CD14-positive monocyte (primary cell): ENCODE measurements around the gene IL19. TPM values are rescaled to one million over a fixed set of nuclear protein-coding genes. Genes with fewer than 3 reads are reported as not detected.

Experiments used
- DNase-seq, 3 donors: peaks; one replicate each; pipeline ENCODE4 v3.0.0-alpha.2; 2011 to 2022
- H2AFZ ChIP-seq: 2 replicates; pipeline ENCODE4 v1.6.0; 2012; ENCODE audit warnings: mild to moderate bottlenecking, low read depth, low read length, inconsistent platforms; ENCODE audit not compliant: insufficient read depth, poor library complexity, severe bottlenecking
- H3K27ac ChIP-seq, 2 donors: 1 replicate in 1 of 2; 2 replicates in 1 of 2; pipeline ENCODE4 v1.5.1; 2012 to 2013; ENCODE audit warnings: low read length in 2 of 2, control low read depth in 1 of 2, inconsistent platforms in 1 of 2, low read depth in 1 of 2, mild to moderate bottlenecking in 1 of 2
- H3K27me3 ChIP-seq, 2 donors: one replicate each; pipeline versions ENCODE4 v1.6.0 to v1.6.1; 2011 to 2013; ENCODE audit warnings: low read length in 2 of 2; ENCODE audit not compliant: control insufficient read depth in 2 of 2, insufficient read depth in 2 of 2
- H3K36me3 ChIP-seq, 2 donors: replicated peaks in 1 of 2; 1 replicate in 1 of 2; 2 replicates in 1 of 2; pipeline versions ENCODE4 v1.5.1 to v1.6.1; 2012 to 2013; ENCODE audit warnings: low read length in 2 of 2, control low read depth in 1 of 2, inconsistent platforms in 1 of 2, mild to moderate bottlenecking in 1 of 2; ENCODE audit not compliant: insufficient read depth in 2 of 2, control insufficient read depth in 1 of 2
- H3K4me1 ChIP-seq, 2 donors: 1 replicate in 1 of 2; 2 replicates in 1 of 2; pipeline versions ENCODE4 v1.5.1 to v1.6.1; 2012 to 2013; ENCODE audit warnings: low read length in 2 of 2, control low read depth in 1 of 2, inconsistent platforms in 1 of 2, mild to moderate bottlenecking in 1 of 2, moderate library complexity in 1 of 2; ENCODE audit not compliant: insufficient read depth in 2 of 2, control insufficient read depth in 1 of 2
- H3K4me2 ChIP-seq: replicated peaks from 2 replicates; pipeline ENCODE3; 2012; ENCODE audit warnings: low read length, moderate library complexity, mild to moderate bottlenecking; ENCODE audit not compliant: poor library complexity, severe bottlenecking; ENCODE audit errors: extremely low read depth
- H3K4me3 ChIP-seq, 3 experiments: fragments of 200-600 bp in 1 of 3; sonication (generic) in 1 of 3; replicated peaks in 1 of 3; 1 replicate in 2 of 3; 2 replicates in 1 of 3; pipeline ENCODE4 v1.5.1; 2011 to 2013; ENCODE audit warnings: low read length in 3 of 3, mild to moderate bottlenecking in 3 of 3, control low read depth in 2 of 3, low read depth in 2 of 3, inconsistent platforms in 1 of 3, moderate library complexity in 1 of 3
- H3K79me2 ChIP-seq: 2 replicates; pipeline ENCODE4 v1.6.0; 2012; ENCODE audit warnings: mild to moderate bottlenecking, control low read depth, inconsistent platforms, low read length, moderate library complexity; ENCODE audit not compliant: insufficient read depth
- H3K9ac ChIP-seq: 2 replicates; pipeline ENCODE4 v1.6.0; 2017; ENCODE audit warnings: low read length, mild to moderate bottlenecking; ENCODE audit not compliant: insufficient read depth, poor library complexity, severe bottlenecking
- H3K9me3 ChIP-seq, 2 donors: replicated peaks in 1 of 2; 1 replicate in 1 of 2; 2 replicates in 1 of 2; pipeline versions ENCODE4 v1.5.1 to v1.6.1; 2012 to 2013; ENCODE audit warnings: low read length in 2 of 2, control low read depth in 1 of 2; ENCODE audit not compliant: control insufficient read depth in 1 of 2, insufficient read depth in 1 of 2
- H4K20me1 ChIP-seq: 2 replicates; pipeline ENCODE4 v1.6.0; 2012; ENCODE audit warnings: mild to moderate bottlenecking, low read length, control low read depth, moderate library complexity; ENCODE audit not compliant: insufficient read depth
- H3K27ac Mint-ChIP-seq, 7 donors: one replicate each; pipeline ENCODE4 v1.8.0; 2020; ENCODE audit warnings: mild to moderate bottlenecking in 7 of 7, mixed read lengths in 7 of 7, moderate library complexity in 6 of 7, inconsistent platforms in 2 of 7
- H3K27me3 Mint-ChIP-seq, 3 donors: one replicate each; pipeline ENCODE4 v1.8.0; 2021 to 2022; ENCODE audit warnings: low read depth in 3 of 3, mild to moderate bottlenecking in 3 of 3, mixed read lengths in 3 of 3, moderate library complexity in 3 of 3, inconsistent platforms in 1 of 3
- H3K36me3 Mint-ChIP-seq, 2 donors: one replicate each; pipeline ENCODE4 v1.8.0; 2020; ENCODE audit warnings: mixed read lengths in 2 of 2, inconsistent platforms in 1 of 2, mild to moderate bottlenecking in 1 of 2
- H3K4me1 Mint-ChIP-seq: one replicate; pipeline ENCODE4 v1.8.0; 2020; ENCODE audit warnings: mild to moderate bottlenecking, mixed read lengths
- H3K4me3 Mint-ChIP-seq, 2 donors: one replicate each; pipeline ENCODE4 v1.8.0; 2020; ENCODE audit warnings: mild to moderate bottlenecking in 2 of 2, mixed read lengths in 2 of 2, moderate library complexity in 1 of 2
- H3K9me3 Mint-ChIP-seq, 7 donors: one replicate each; pipeline ENCODE4 v1.8.0; 2020 to 2022; ENCODE audit warnings: mixed read lengths in 7 of 7, mild to moderate bottlenecking in 6 of 7, moderate library complexity in 6 of 7, inconsistent platforms in 2 of 7
- CTCF ChIP-seq: fragments of 200-600 bp; IDR thresholded peaks from one replicate; pipeline ENCODE4 v1.8.0; 2022; ENCODE audit warnings: antibody characterized with exemption, mild to moderate bottlenecking
- WGBS: methylation state at CpG from one replicate; pipeline ENCODE4 v1.1.5; 2013; ENCODE audit warnings: missing lambda C conversion rate; ENCODE audit not compliant: insufficient coverage; 5-methylcytosine and 5-hydroxymethylcytosine counted together
- intact Hi-C, 2 donors: fragments of 100-400 bp; cut with micrococcal nuclease; formaldehyde crosslinking; loops; one replicate each; pipeline versions ENCODE4 v1.15.0 to v1.15.1; 2023
- polyA plus RNA-seq, 3 donors: library from polyadenylated mRNA; depleted of rRNA in 1 of 3; unstranded in 2 of 3; stranded (reverse) in 1 of 3; fragments of 300-500 nt in 2 of 3; fragments of >200 nt in 1 of 3; fragmentation: Illumina TruSeq in 2 of 3; gene quantifications; 1 replicate in 2 of 3; 2 replicates in 1 of 3; pipeline ENCODE4 v1.2.3, GENCODE V29; 2012 to 2021

IL19 gene
- polyA plus RNA-seq, 3 donors = 0.41 TPM; not detected in 2

DNA sequence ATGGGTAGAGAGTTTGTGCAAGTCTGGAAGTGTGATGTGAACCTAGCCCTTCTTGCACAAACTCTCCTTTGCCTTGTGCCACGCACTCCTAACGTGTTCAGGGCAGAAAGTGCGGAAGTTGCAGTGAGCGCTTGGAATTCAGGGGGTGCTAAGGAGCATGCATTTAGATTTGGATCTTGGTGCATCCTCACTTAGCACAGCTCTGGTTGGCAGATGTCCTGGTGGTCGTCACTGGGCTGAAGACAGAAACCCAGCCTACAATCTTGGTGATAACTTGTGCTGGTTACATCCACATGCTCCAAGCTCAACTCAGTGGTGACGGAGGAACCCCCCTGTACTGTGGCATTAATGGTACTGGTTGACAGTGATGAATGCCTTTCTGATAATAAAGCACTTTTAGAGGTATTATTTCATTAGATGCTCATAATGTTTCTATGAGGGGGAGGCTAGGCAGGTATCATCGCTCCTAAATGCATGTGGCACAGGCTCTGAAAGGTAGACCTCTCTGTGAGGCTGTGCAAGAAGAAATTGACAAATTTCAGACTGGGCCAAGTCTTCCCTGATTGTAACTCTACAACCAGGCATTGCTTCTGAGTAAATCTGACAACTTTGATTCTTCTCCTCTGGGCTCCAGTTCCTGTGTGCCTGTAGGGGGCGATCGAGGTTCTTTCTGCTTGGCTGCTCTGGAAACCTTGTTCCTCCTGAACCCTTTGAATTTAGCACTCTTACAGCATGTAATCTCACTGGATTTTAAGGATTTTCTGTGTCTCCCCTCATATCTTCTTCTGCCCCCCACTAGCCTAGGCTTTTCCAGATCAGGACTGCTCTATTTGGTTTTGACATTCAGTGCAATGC, 45.2 kb upstream of the IL19 start:
- 90% methylated on average over 2 of the region's 9 CpGs for WGBS
- no peak overlapping the region for H3K27ac ChIP-seq
- H3K4me1 ChIP-seq = peaks cover 32 to 54% of the 10 kb centered on the region in 2 donors

More for the DNA sequence above, 45.2 kb upstream of the IL19 start:
- H3K36me3 ChIP-seq = peaks cover 18% of the 10 kb centered on the region in 2 donors
- intact Hi-C loops = loop anchor here in 1 of 2 donors (5.0 kb wide), 1 partner anchor 187 kb away; no protein-coding TSS in a partner anchor
- H3K79me2 ChIP-seq = peaks cover 95% of the 10 kb centered on the region
- Mint-ChIP-seq H3K4me3 (no peak overlapping the region), H3K4me1 (peaks cover 74% of the 10 kb centered on the region), H3K36me3 (peaks cover 22 to 24% of the 10 kb centered on the region in 2 donors), H3K27ac (peak overlapping the region in 4 of 7 donors; percentile 12 to 67 (median 49)), H3K27me3 (peaks cover 0 to 5% (median 4%) of the 10 kb centered on the region in 3 donors), H3K9me3 (no peaks in the 10 kb centered on the region)
- no peaks in the 10 kb centered on the region for H3K9me3 ChIP-seq
- H3K4me3 ChIP-seq = no peak overlapping the region
- no peak overlapping the region for H3K4me2 ChIP-seq
- H2AFZ ChIP-seq = no peak overlapping the region
- no peaks in the 10 kb centered on the region for H3K27me3 ChIP-seq
- no peak overlapping the region for H3K9ac ChIP-seq
- peak; percentile 44 to 58 (median 50) for DNase-seq
- peaks cover 100% of the 10 kb centered on the region for H4K20me1 ChIP-seq
- TF ChIP-seq CTCF = no peak
